Stimulated activated CD4-positive, alpha-beta T cell treated with anti-CD3 and anti-CD28 coated beads, Interleukin-2, amount 100 ng/mL, for 48 hours (primary cell): ENCODE results near the gene SPATA9.

Experiments
- DNase-seq, 2 donors: peaks; one replicate each; pipeline ENCODE4 v3.0.0-alpha.2; 2020

SPATA9 gene, protein sequence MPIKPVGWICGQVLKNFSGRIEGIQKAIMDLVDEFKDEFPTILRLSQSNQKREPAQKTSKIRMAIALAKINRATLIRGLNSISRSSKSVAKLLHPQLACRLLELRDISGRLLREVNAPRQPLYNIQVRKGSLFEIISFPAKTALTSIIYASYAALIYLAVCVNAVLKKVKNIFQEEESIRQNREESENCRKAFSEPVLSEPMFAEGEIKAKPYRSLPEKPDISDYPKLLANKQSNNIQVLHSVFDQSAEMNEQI

GRCh38 chr5:95682891-95683290 lies at the start of gene SPATA9:
TSS of gene SPATA9 (minus strand) at chr5:95682991. CDS start at chr5:95682854, 137 bp downstream.
- no peak for DNase-seq

DNA sequence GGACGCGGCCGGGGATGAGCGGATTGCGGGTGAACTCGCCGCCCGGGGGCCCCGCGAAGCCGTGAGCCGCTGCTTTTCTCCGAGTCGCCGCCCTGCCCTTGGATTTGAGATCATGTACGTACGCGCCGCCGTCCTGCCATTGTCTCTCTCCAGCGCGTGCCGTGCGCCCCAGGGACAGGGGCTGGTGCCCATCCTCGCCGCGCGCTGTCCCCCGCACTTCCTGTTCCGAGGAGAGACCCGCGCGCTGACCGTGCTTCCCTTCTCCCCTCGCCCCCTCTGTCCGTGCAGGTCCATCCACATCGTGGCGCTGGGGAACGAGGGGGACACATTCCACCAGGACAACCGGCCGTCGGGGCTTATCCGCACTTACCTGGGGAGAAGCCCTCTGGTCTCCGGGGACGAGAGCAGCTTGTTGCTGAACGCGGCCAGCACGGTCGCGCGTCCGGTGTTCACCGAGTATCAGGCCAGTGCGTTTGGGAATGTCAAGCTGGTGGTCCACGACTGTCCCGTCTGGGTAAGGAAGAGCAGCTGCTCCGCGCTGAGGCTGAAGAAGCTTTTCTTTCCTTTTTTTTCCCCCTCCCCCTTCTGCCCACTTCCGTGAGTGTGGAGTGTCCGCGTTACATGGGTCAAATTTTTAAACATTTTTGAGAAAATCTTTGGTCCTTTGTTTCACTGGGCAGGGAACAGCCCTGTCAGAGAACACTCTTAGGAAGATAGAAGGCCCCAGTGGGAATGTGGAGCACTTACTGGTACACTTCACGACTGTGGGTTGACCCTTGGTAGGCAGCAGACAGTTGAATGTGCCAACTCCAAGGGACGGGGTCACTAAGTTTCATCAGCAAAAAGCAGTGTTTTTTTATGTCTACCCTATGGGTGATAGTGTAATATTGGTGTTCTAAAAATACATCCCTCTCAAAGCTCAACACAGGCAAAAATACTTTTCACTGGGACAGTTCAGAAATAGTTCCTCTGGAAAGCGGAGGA lies 49.1 kb upstream of the SPATA9 start:
- peak in 1 of 2 donors; percentile 25 for DNase-seq

GRCh38 chr5:95730730-95731570 lies 48.2 kb upstream of the SPATA9 start, which contains the start of gene RHOBTB3:
TSS of gene RHOBTB3 (plus strand) at chr5:95731336. CDS start at chr5:95731683, 347 bp downstream.
- DNase-seq: peak; percentile 13 to 32

- DNase-seq: no peak
Observed at GRCh38 chr5:95730011-95730700, 47.4 kb upstream of the SPATA9 start.

DNA sequence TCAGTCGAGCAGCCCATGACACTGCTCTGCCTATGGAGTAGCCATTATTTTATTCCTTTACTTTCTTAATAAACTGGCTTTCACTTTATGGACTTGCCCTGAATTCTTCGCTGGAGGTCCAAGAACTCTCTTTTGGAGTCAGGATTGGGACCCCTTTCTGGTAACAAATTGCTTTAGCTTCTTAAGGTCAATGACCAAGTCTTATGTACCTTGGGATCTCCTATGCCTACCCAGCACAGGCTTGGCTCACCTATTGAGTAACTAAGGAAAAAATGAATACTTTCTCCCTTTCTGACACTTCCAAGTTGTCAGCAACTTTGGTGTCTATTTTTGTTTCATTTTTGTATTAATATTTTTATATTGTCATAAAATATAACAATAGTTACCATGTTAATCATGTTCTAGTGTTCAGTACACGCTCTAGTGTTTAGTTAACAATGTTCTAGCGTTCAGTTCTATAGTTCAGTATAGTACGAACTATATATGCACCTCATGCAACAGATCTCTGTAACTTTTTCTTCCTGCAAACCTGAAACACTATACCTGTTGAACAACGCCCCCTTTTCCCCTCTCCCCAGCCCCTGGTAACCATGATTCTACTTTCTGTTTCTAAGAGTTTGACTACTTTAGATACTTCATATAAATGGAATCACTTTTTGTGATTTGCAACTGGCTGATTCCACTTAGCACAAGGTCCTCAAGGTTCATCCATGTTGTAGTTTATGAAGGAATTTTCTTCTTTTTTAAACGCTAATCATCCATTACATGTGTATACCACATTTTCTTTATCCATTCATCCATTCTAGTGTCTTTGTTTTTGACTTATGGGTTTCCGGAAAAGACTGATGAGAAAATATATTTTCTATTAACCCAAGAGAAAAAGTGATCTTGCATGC lies 46.6 kb upstream of the SPATA9 start:
- no peak for DNase-seq

DNA sequence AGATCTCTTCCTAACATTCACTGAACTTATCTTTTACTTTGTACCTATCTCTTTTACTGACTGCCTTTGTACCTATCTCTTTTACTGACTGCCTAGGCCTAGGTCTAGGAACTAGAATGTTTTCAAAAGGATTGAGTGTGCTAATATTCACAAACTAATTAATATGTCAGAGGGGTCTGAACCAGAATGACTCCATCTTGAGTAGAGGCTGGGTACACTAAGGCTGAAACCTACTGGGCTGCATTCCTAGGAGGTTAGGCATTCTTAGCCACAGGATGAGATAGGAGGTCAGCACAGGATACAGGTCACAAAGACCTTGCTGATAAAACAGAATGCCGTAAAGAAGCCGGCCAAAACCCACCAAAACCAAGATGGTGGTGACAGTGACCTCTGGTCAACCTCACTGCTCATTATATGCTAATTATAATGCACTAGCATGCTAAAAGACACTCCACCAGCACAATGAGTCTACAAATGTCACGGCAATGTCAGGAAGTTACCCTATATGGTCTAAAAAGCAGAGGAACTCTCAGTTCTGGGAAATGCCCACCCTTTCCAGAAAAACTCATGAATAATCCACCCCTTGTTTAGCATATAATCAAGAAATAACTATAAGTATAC lies 45.8 kb upstream of the SPATA9 start:
- DNase-seq: no peak

- DNase-seq: no peak
Observed at GRCh38 chr5:95727764-95728191, 45.0 kb upstream of the SPATA9 start.

GRCh38 chr5:95726811-95727763 lies 44.3 kb upstream of the SPATA9 start:
- no peak for DNase-seq

GRCh38 chr5:95725937-95726810 lies 43.4 kb upstream of the SPATA9 start:
- no peak for DNase-seq

GRCh38 chr5:95725071-95725820 lies 42.5 kb upstream of the SPATA9 start:
- no peak for DNase-seq

GRCh38 chr5:95723632-95724369 lies 41.0 kb upstream of the SPATA9 start:
- no peak for DNase-seq

GRCh38 chr5:95721582-95722295 lies 38.9 kb upstream of the SPATA9 start:
- no peak for DNase-seq

DNA sequence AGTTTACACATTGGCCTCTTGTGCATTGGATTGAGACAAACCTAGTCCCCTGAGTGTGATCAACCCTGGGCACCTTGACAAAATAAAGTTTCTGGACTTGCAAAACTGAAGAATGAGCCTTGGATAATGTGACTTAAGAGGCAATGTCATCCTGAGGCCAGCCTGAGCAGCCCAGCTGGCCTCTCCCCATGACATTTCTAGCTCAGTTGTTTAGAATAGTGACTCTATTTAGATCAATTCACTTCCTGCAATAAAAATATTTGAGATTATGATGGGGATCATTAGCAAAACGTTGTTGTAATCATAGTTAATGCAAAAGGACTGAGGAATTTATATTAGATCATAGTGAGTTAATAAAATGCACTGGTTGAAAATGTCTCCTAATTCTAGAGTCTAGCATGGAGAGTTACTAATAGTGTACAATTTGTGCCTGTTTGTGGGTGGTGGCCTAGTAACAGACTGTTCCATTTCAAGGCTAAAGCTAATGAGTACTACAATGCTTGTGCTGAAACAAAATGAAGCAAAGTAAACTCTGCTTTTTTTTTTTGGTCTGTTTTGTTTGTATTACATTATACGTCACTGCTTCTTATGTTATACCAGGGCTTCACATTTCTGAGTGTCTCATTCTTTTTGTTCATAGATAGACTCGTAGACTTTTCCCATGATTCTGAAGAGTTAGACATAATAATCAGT lies 37.4 kb upstream of the SPATA9 start:
- no peak for DNase-seq

- no peak for DNase-seq
Observed at GRCh38 chr5:95718738-95719137, 35.9 kb upstream of the SPATA9 start.

DNA sequence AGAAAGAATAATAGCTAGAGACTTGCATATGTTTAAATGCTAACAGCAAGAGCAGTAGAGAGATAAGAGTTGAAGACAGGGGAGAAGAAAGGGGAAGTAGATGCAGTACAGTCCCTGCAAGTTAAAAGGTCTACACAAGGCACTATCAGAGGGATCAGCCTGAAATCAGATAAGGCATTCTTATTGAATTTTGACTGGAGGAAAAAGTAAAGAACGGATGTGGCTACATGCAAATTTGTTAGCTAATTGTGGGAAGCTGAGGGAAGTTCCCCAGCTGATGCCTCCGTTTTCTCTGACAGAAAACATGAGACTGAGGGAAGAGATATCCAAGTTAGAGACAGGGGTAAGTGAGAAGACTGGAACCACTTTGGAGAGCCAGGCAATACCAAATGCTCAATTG lies 35.4 kb upstream of the SPATA9 start:
- DNase-seq: no peak

- no peak for DNase-seq
Observed at GRCh38 chr5:95717439-95717838, 34.6 kb upstream of the SPATA9 start.
